NCI-H69 (cell line): ENCODE results near the gene PCSK6.
"Not testable (repeated sequence)": the region's sequence is repeated elsewhere in the genome, so short reads cannot be mapped to it uniquely, and the experiment has no call there.

ENCODE experiments used
- DNase-seq: peaks from one replicate; lab custom pipeline; 2025; lab: John Stamatoyannopoulos, UW

The PCSK6 gene

GRCh38 chr15:101308604-101309435 lies 180.7 kb downstream of the PCSK6 start:
- DNase-seq, result no peak

GRCh38 chr15:101307897-101308603 lies 181.5 kb downstream of the PCSK6 start:
- DNase-seq, result no peak

GRCh38 chr15:101307048-101307896 lies 182.2 kb downstream of the PCSK6 start:
- peak; percentile 50 for DNase-seq

DNA sequence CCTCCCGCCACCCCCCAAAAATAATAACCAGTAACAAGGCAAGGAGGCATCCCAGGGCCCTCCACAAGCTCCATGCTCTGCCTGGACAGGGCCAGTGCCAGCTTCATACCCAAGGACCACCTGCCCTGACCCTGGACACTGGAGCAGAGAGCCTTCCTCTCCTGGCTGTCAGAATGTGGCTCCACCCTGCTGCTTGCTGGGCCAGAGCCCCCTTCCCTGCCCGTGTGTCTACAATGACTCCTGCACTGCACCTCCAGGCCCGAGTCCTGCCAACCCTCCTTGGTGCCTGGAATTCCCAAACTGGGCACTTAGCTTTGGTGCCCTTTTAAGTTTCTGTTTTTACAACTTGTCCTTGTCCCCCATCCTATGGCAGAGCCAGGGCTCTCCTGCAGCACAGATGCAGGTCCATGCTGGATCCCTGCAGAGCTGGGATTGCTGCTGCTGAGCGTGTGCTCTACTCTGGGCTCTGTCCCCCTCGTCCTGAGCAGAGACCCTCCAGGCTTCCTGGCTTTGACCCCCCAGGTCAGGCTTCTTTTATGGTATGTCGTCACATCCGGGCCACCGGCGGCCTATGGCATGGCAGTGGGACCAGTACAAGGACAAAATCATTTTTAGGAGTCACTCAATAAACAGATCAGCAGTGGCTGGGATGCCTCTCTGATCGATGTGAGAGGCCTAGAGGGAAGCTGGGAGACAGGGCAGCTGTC lies 183.0 kb downstream of the PCSK6 start:
- no peak for DNase-seq

- DNase-seq, result no peak
Observed at GRCh38 chr15:101305820-101306255, 183.7 kb downstream of the PCSK6 start.

- no peak for DNase-seq
Observed at GRCh38 chr15:101303408-101303807, 186.1 kb downstream of the PCSK6 start.

DNA sequence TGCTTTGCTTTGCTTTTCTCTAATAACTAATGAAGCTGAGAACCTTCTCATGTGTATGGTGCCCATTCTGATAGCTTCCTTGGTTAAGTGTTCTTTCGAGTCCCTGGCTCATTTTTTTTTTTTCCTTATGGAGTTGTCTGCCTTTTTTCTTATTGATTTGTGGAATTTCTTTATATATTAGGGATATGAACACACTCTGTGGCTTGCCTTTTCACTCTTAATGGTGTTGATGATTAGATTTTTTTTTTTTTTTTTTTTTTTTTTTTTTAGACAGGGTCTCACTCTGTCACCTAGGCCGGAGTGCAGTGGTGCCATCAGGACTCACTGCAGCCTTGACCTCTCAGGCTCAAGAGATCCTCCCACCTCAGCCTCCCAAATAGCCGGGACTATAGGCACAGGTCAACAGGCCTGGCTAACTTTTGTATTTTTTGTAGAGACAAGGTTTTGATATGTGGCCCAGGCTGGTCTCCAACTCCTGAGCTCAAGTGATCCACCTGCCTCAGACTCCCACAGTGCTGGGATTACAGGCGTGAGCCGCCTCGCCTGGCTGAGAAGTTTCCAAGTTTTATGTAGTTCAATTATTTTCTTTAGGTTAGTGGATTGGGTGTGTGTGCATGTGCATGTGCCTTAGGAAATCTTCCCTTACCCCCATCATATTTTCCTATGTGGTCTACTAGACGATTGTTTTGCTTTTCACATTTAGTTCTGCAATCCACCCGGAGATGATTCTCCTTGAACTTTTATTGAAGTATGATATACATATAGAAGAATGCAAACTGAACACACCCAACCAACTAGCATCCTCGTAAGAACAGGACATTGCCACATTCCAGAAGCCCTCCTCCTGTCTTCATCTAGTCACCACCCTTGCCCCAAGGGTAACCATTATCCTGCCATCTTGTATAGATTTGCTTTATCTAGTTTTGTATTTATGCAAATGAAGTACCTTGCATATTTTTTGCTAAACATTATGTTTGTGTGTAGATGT lies 192.8 kb downstream of the PCSK6 start:
- no peak for DNase-seq

DNA sequence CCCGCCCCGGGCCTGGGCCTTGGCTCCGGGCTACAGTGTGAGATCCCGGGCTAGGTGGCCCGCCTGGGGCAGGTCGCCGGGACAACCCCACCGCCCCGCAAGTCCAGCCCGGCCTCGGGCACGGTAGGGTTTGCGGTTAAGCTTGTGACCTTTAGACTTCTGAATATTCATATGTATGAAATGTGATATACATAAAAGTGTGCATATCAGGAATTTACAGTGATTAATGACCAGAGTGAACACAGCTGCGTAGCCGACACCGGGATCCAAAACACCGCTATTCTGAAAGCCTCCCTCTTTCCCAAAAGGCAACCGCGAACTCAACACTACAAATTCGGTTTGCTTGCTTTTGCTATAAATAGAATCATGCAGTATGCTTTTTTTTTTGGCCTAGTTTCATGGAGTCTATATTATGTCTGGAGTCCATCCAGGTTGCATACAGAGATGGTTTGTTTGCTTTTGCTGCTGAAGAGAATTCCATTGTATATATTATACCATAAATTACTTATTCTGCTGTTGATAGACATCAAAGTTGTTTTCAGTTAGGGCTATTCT lies 193.8 kb downstream of the PCSK6 start:
- no peak for DNase-seq

- DNase-seq, result peak; percentile 98
Observed at GRCh38 chr15:101294731-101295606, 194.5 kb downstream of the PCSK6 start, which contains the start of gene SNRPA1. Gene SNRPA1 (minus strand): TSS chr15:101295248. CDS start chr15:101295178, 70 bp downstream.

GRCh38 chr15:101293122-101293521 lies 196.4 kb downstream of the PCSK6 start:
- no peak for DNase-seq

DNA sequence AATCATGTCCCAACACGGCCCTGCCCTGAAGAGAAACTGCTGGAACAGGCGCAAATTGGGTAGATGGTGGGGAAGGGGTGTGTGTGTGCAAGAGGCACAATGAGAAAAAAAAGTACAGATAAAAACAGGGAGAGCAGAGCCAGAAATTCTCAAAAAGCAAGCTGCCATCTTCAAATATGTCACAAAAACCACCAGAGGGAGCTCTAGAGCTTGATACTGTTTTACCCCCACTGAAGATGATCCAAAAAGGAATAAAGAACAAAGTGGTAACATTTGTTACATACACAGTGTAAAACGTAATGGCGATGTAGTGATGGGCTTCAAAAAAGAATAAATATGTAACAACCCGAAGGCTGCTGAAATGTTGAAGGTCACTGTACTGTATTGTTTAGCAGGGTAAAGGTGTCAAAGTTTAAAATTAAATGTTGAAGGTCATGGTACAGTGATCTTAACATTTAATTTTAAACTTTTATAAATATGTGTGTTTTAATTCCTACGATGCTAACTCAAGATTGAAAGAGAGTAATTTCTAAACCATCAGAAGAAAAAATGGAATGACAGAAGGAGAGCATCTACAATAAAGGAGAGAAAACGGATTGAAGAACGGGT lies 200.5 kb downstream of the PCSK6 start:
- peak; percentile 70 for DNase-seq

DNA sequence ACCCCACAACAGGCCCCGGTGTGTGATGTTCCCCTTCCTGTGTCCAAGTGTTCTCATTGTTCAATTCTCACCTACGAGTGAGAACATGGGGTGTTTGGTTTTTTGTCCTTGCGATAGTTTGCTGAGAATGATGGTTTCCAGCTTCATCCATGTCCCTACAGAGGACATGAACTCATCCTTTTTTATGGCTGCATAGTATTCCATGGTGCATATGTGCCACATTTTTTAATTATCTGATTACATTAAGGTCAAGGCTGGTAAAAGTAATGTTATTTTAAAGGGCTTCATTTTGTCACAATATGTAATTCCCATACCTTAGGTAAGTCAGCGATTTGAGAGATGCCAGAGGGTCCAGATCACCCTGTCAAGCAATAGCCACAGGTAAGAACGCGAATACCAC lies 202.2 kb downstream of the PCSK6 start:
- not testable (repeated sequence) for DNase-seq

DNA sequence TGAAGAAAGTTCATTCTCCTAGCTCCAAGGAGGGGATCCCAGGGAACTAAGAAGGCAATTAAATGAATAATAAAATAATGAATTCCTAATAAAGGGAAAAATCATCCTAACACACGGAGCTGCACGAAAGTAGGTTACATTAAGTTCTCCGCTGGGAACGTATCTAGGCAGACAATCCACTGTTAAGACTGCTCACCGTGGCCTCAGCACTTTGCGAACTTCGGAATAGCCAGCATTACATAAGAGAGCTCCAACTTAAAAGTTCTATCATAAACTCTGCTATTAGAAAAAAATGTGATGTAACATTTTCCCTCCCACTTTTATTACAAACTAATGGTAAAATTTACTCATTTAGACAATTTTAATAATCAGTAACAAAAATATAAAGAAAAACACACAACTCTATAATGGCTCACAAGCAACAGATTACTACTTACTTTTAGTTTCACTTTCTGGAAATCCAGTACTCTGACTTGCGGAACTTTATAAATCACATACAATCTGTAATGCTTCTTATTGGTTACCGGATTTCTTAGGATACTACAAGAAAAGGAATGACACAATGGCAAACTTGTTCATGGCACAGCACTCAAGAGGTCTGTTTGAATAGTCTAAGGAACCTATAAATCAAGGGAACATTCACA lies 202.9 kb downstream of the PCSK6 start:
- DNase-seq, result no peak

DNA sequence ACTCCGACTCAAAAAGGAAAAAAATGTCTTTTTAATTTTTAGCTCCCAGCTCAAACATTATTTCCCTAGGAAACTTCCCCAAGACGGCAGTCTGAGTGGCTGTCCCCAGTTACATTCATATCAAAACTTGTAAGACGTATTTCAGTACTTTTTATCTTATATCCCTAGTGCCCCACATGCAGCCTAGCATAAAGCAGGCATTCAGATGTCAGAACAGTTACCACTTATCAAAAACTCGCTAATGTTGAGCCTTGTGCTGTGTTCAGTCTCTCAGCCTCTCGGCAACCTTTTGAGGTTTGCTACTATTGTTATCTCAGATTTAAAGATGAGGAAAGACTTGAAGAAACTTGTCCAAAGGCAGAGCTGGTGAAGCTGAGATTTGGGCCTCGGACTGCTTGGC lies 205.6 kb downstream of the PCSK6 start:
- no peak for DNase-seq

GRCh38 chr15:101280007-101280406 lies 209.5 kb downstream of the PCSK6 start:
- no peak for DNase-seq

- peak; percentile 13 for DNase-seq
Observed at GRCh38 chr15:101277943-101278564, 211.5 kb downstream of the PCSK6 start.

DNA sequence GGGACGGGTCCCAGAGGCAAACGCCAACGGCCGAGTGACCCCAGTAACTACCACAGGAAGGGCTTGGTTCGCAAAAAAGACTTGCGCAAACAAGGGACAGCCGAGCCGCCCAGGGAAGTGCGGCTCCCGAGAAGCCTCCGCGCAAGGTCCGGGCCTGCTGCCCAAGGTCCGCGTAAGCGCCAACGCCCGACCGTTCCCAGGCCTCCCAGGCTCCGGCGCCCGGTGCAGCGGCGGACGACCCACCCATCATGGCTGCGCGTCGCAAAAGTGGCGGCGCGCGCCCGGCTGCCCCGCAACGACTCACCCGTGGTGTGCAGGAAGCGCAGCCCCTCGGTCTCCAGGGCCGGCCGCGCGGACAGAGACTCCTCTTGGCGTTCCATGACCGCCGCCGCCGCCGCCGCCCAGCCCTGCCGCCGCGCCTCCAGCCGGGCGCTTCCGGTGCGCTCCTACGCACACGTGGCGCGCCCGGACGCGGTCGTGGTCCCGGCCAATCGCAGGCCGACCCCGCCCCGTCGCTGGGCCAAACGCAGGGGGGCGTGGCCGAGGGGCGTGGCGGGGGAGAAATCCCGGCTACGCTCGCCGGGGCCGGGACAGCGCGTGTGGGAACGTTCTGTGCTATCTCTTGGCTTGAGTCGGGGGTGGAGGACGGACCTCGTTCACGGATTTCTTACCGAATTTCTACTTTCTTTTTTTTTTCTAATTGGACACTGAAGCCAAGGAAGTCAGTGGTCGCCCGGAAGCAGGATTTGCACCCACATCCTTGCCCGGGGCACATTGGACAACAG lies 212.3 kb downstream of the PCSK6 start, which contains the start of gene SELENOS:
TSS of gene SELENOS (minus strand) at position 448 of the 785 bp plus-strand sequence. CDS start at position 380, 68 bp downstream.
- peak; percentile 96 for DNase-seq
